Stimulated activated CD8-positive, alpha-beta memory T cell treated with anti-CD3 and anti-CD28 coated beads, Interleukin-15, amount 100 ng/mL, for 48 hours (primary cell): Measurements from ENCODE around the gene CD300LD.

ENCODE experiments used
- DNase-seq, 2 donors: peaks; one replicate each; pipeline ENCODE4 v3.0.0-alpha.2; 2020; ENCODE audit warnings: low read depth in 2 of 2

CD300LD gene

DNA sequence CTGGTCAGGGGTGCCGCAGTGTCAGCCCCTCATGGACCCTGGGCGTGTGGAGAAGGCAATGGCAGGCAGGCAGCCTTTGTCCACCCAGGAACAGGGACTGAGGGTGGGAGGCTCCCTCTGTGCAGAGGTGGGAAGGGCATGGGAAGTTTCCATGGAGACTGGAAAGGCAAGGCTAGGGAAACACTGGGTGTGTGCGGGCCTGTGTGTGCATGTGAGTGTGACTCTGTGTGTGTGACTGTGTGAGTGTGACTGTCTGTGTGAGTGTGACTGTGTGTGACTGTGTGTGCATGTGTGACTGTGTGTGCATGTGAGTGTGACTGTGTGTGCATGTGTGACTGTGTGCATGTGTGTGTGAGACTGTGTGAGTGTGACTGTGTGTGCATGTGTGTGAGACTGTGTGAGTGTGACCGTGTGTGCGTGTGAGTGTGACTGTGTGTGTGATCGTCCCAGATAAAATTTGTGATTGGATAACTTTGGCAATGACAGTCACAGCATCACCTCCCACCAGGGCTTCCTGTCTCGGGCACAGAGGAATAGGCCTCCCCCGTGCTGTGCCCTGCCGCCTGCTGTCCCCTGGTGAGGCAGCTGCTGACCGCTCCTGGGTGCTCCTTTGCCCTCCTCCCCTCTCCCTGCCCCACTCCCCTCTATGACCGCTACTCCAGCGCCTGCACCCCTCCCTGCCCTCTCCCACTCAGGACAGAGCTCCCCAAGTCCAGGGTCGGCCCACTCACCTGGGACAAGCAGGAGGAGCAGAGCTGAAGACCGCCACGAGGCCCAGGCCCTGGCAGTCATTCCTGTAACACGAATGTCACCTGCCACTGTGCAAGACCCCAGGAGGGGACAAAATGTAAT, 46.9 kb downstream of the CD300LD start:
- no peak for DNase-seq

DNA sequence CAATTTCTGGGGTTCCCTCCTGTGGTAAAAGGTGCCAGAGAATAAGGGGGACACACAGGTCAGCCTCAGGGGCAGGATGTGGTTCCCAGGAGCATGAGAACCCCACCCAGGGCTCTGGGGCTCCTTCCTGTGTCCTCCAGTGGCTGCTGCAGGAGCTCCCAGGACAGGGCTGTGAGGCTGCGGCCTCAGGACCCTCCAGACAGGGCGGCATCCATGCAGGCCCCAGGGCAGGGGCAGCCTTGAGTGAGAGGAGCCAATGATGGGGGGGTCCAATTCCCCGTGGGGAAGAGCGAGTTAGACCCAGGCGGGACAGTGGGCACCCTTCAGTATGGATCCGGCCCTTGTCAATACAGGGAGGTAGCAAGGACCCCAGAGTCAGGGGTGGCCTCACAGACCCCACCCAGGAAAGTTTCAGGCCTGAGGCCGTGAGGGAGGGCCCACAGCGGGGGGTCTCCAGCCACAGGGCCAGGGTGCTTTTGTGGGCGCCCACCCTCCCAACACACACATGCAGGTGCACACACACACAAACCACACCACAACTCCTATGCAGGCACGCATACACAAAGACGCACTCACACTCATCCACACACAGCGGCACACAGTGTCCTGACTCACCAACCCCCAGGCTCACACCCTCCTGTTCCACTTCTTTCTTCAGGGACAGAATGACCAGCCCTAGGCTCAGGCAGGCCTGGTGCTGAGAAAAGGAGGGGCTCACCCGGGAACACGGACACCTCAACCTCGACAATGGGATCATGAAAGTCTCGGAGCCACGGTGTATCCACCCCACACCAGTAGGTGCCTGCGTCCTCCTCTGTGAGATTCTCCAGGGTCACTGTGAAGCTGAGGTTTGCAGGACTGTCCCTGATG, 48.0 kb downstream of the CD300LD start:
- no peak for DNase-seq

DNA sequence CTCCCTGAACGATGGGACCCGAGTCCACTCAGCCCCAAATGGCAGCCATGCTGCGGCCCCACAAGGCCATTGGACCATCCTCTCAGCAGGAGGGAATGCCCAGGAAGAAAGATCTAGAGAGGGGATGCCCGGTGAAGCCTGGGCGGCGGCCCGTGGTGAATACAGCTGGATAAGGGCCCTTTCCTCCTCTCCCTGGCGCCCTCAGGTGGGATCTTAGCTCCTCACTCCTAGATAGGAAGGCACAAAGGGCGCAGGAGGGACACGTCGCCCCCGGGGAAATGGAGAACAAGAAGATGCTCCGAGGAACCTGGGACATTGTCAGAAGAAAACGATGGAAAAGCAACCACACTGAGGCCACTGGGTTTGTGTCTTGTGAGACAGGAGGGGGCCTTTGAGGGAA, 48.7 kb downstream of the CD300LD start:
- no peak for DNase-seq

DNA sequence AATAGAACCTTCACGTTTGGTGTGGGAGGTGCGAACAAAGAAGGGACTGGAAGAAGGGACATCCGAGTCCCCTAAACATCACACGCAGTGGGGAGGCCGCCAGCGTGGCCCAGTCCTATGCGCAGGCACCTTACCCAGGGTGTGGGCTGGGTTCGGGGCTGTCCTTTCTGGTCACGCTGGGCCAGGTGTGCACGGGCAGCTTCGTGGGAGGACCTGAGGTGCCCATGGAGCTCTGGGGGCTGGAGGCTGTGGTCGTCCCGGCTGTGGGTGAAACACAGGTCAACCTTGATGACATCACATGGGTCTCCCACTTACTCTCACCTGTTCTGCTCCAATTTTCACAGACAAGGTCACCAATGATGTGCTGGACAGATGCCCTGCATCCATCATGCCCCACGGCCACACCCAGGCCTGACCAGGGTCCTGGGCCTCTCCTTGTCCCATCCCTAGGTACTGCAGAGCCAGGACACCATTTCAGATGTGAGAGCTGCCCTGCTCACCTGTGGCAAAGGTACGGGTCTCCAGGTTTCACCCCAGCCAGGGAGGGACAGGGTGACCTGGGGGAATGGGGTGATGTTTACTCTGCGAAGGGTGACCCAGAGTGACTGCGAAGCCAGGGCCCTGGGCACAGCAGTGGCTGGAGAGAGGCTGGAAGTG, 49.2 kb downstream of the CD300LD start:
- DNase-seq: no peak

DNA sequence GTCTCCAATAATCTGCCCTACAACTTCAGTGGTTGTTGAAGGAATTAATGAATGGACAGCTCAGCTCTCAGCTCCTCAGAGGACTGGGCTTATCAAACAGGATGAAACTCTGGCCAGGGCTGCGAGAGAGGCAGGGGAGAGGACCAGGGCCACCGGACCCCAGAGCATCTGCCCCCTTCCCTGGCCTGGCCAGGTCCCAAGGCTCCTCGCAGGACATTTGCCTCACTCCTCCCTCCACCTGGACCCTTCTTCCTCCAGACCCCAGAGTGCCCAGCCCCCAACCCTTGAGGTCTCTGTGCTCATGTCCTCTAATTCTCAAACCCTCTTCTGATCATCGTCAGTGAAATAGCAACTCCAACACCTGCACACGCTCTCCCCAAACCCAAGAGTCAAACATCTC, 49.9 kb downstream of the CD300LD start:
- no peak for DNase-seq

DNA sequence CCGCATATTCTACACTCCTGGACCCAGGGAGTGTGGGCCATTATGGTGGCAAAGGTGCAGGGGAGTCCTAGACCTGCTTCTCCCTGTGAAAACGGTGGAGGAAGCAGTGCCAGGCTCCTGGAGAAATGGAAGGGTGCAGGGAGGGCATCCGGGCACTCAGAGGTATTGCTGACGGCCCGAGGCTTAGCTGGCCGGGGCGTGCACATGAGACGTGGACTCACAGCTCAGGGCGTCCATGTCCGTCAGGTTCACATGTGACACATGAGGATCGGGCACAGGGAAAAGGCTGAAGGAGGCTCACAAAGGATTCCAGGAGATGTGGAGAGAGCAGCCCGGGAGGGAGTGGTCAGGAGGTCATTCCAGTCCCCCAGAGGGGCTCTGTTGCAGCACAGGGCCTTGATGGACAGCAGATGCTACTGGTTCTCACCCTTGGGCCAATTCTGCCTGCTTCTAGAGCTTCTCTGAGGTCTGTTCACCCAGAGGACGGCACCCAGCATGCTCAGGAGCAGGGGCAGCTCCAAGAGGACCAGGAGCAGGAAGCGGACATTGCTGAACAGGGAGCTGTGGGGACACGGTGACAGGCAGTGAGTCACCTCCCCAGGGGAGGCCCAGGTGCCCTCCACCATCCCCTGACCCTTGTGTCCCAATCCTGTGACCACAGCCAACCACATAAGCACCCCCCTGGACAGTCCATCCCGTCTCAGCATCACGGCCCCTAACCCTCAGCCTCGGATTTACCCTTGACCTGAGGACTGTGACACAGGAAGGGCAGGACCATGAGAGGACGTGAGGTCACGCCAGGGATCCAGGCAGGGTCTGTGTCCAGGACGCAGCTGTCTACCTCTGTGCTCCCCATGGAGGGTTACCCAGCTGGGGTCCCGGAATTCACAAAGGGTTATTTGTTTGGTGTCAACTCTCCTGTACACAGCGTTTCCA, 50.6 kb downstream of the CD300LD start:
- no peak for DNase-seq

DNA sequence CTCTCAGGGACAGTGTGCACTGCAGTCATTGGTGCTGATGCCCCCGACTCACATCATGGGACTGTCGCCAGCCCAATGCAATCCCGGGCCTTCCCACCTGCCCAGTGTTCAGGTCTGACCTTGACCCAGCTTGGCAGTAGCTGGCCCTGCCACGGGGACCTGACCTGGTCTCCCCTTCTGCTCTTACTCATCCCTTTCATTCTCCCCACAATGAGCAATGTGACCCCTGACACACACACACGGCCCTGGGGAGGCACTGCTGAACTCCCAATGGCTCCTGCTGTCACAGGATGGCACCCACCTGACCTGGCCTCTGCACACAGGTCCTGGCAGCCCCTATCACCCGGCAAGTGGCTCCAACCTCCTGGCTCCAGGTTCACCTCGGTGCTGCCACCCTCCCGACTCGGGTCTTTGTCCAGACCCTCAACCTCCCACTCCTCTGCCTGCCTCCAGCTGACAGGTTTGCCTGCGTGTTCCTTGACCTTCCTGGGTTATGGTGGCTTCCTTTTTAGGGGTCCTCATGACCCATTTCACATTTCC, 52.7 kb downstream of the CD300LD start:
- DNase-seq: no peak

DNA sequence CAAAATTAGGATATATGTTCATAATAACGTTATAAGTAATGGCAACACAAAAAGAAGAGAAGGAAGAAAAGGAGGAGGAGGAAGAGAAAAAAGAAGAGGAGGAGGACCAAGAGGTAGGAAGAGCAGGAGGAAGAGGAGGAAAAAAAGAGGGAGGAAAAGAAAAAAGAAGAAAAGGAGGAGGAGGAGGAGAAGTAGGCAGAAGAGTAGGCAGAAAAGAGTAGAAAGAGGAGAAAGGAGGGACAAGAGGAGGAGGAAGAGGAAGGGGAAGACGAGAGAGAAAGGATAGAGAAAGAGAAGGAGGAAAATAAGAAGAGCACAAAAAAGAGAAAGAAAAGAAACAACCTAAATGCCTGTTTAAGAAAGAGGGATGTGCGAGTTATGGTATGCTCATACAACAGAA, 55.2 kb downstream of the CD300LD start:
- DNase-seq: no peak

DNA sequence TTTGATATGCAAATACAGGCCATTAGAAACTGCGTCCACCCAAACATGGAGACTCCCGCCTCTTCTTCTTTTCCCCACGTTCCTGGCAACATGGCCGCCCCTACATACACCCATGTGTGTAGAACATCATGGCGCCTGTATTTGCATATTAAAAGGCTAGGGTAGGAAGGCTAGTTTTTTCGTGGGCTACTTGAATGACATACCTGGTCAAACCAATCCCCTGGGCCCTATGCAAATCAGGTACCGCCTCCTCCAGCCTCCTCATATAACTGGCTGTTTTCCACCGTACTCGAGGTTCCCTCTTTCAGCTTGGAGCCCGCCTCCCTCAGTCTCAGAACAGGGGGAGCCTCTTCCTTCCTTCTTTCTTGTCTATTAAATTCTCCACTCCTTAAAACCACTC, 60.0 kb downstream of the CD300LD start:
- DNase-seq: no peak

DNA sequence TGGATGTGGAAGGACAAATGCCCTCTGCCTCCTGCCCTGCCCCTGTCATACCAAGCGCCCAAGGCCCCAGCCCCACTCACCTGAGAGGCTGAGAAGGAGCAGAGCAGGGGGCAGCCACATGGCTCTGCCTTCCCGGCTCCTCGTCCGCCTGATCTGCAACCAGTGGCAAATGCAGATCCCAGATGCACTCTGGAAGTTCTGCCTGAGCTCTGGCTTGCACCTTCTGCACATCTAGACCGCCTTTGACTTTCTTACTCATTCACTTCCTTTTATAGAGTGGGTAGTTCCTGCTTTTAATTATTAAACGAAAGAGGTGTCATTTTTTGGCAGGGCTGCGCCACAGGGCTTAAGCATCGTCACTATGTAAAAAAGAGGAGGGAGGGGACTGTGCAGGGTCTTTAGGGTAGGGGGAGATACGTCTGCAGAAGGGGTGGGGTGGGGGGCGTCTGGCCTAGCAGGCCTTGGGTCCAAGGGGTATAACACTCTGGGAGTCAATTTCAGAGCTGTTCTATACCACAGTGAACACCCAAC, 60.8 kb downstream of the CD300LD start, which contains the start of gene CD300LB:
Gene CD300LB, minus strand, starts transcription at position 245 of the 531 bp plus-strand sequence. Its CDS starts 125 bp downstream, at position 120.
- DNase-seq: no peak

DNA sequence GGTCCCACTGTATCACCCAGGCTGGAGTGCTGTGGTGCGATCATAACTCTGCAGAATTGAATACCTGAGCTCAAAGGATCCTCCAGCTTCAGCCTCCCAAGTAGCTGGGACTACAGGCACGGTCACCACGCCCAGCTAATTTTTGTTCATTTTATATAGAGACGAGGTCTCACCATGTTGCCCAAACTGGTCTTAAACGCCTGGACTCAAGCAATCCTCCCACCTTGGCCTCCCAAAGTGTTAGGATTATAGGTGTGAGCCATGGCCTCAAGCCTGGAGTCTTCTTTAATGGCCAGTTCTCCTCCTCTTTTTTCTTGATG, 61.3 kb downstream of the CD300LD start:
- no peak for DNase-seq
